GM21526 (cell line): ENCODE results near the gene SLC9A5.

Experiments
- ATAC-seq: cut with Tn5 transposase; IDR thresholded peaks from one replicate; pipeline ENCODE4 v1.9.1; 2021; ENCODE audit warnings: moderate library complexity; ENCODE audit not compliant: unreplicated experiment, low FRiP score

SLC9A5 gene

GRCh38 chr16:67254801-67255552 lies 6.2 kb downstream of the SLC9A5 start:
- no peak for ATAC-seq

GRCh38 chr16:67255553-67256221 lies 6.9 kb downstream of the SLC9A5 start:
- no peak for ATAC-seq

GRCh38 chr16:67256701-67257230 lies 8.0 kb downstream of the SLC9A5 start:
- no peak for ATAC-seq

GRCh38 chr16:67257486-67258160 lies 8.8 kb downstream of the SLC9A5 start:
- no peak for ATAC-seq

GRCh38 chr16:67258161-67258835 lies 9.5 kb downstream of the SLC9A5 start:
- ATAC-seq: no peak

- ATAC-seq: no peak
Measured at GRCh38 chr16:67259705-67260104, 10.9 kb downstream of the SLC9A5 start.

GRCh38 chr16:67260426-67261063 lies 11.8 kb downstream of the SLC9A5 start:
- no peak for ATAC-seq

GRCh38 chr16:67263201-67263600 lies 14.4 kb downstream of the SLC9A5 start:
- no peak for ATAC-seq

- ATAC-seq: no peak
Measured at GRCh38 chr16:67264277-67264676, 15.5 kb downstream of the SLC9A5 start.

- no peak for ATAC-seq
Measured at GRCh38 chr16:67264866-67265265, 16.1 kb downstream of the SLC9A5 start.

- no peak for ATAC-seq
Measured at GRCh38 chr16:67265834-67266233, 17.1 kb downstream of the SLC9A5 start.

GRCh38 chr16:67268136-67268579 lies 19.4 kb downstream of the SLC9A5 start:
- no peak for ATAC-seq

- no peak for ATAC-seq
Measured at GRCh38 chr16:67269766-67270165, 21.0 kb downstream of the SLC9A5 start.

GRCh38 chr16:67270931-67271338 lies 22.2 kb downstream of the SLC9A5 start:
- no peak for ATAC-seq

GRCh38 chr16:67271446-67271845 lies 22.7 kb downstream of the SLC9A5 start:
- no peak for ATAC-seq

- no peak for ATAC-seq
Measured at GRCh38 chr16:67275321-67275720, 26.5 kb downstream of the SLC9A5 start.

- no peak for ATAC-seq
Measured at GRCh38 chr16:67277294-67277998, 28.7 kb downstream of the SLC9A5 start.

GRCh38 chr16:67277999-67278772 lies 29.4 kb downstream of the SLC9A5 start:
- ATAC-seq: no peak

- ATAC-seq: peak; percentile 13
Measured at GRCh38 chr16:67278773-67279295, 30.1 kb downstream of the SLC9A5 start.
